GM19438 (cell line): ENCODE data around the gene SCRG1.

Experiments
- ATAC-seq: cut with Tn5 transposase; IDR thresholded peaks from one replicate; pipeline ENCODE4 v1.9.1; 2021; ENCODE audit warnings: low read depth; ENCODE audit not compliant: unreplicated experiment

Gene SCRG1

GRCh38 chr4:173398779-173399415 lies at the start of gene SCRG1:
Gene SCRG1 (minus strand): TSS chr4:173399116. CDS start chr4:173391414, 7,702 bp downstream.
- no peak for ATAC-seq

- no peak for ATAC-seq
Measured at GRCh38 chr4:173448103-173448502, 49.2 kb upstream of the SCRG1 start.

- peak; percentile 73 for ATAC-seq
Measured at GRCh38 chr4:173446416-173446815, 47.5 kb upstream of the SCRG1 start.

- no peak for ATAC-seq
Measured at GRCh38 chr4:173443121-173443520, 44.2 kb upstream of the SCRG1 start.

- ATAC-seq: no peak
Measured at GRCh38 chr4:173442223-173442932, 43.5 kb upstream of the SCRG1 start.

GRCh38 chr4:173440888-173441287 lies 42.0 kb upstream of the SCRG1 start:
- ATAC-seq: no peak

- ATAC-seq: no peak
Measured at GRCh38 chr4:173436771-173437265, 37.9 kb upstream of the SCRG1 start.

GRCh38 chr4:173436149-173436579 lies 37.2 kb upstream of the SCRG1 start:
- ATAC-seq: no peak

GRCh38 chr4:173434231-173434630 lies 35.3 kb upstream of the SCRG1 start:
- no peak for ATAC-seq

- ATAC-seq: no peak
Measured at GRCh38 chr4:173433447-173433846, 34.5 kb upstream of the SCRG1 start.

- ATAC-seq: peak; percentile 81
Measured at GRCh38 chr4:173432430-173432829, 33.5 kb upstream of the SCRG1 start.

- ATAC-seq: no peak
Measured at GRCh38 chr4:173426064-173426463, 27.1 kb upstream of the SCRG1 start.

GRCh38 chr4:173424899-173425805 lies 26.2 kb upstream of the SCRG1 start:
- ATAC-seq: no peak

- ATAC-seq: no peak
Measured at GRCh38 chr4:173420801-173421200, 21.9 kb upstream of the SCRG1 start.

- ATAC-seq: no peak
Measured at GRCh38 chr4:173420324-173420752, 21.4 kb upstream of the SCRG1 start.

- ATAC-seq: no peak
Measured at GRCh38 chr4:173418639-173419038, 19.7 kb upstream of the SCRG1 start.

- no peak for ATAC-seq
Measured at GRCh38 chr4:173417833-173418232, 18.9 kb upstream of the SCRG1 start.

GRCh38 chr4:173415885-173416653 lies 17.2 kb upstream of the SCRG1 start:
- no peak for ATAC-seq

- ATAC-seq: no peak
Measured at GRCh38 chr4:173415092-173415491, 16.2 kb upstream of the SCRG1 start.

- no peak for ATAC-seq
Measured at GRCh38 chr4:173414456-173414855, 15.5 kb upstream of the SCRG1 start.
